WI38 (cell line): ENCODE measurements around the gene ANTKMT.

ENCODE experiments used
- H3K4me3 ChIP-seq: 2 replicates; pipeline ENCODE4 v1.5.1; 2011; ENCODE audit warnings: low read depth, mild to moderate bottlenecking, control low read depth, low read length
- CTCF ChIP-seq: IDR thresholded peaks from 2 replicates; pipeline ENCODE4 v1.5.1; 2012; ENCODE audit warnings: low read depth, mild to moderate bottlenecking, control low read depth, low read length

ANTKMT gene

GRCh38 chr16:674968-675883, 45.7 kb upstream of the ANTKMT start, which contains the start of gene RHBDL1:
RHBDL1 (plus strand) TSS chr16:675671; CDS start chr16:675791, 120 bp downstream.
- TF ChIP-seq CTCF, result no peak
- H3K4me3 ChIP-seq, result no peak within 1 kb of the TSS

- H3K4me3 ChIP-seq, result no peak overlapping the region
- TF ChIP-seq CTCF, result no peak
These were observed 44.9 kb upstream of the ANTKMT start for GRCh38 chr16:675884-676564.

- no peak overlapping the region for H3K4me3 ChIP-seq
- TF ChIP-seq CTCF, result no peak
These were observed 44.4 kb upstream of the ANTKMT start for GRCh38 chr16:676565-676902.

- no peak overlapping the region for H3K4me3 ChIP-seq
- TF ChIP-seq CTCF, result no peak
These were observed 44.0 kb upstream of the ANTKMT start for GRCh38 chr16:676913-677312.

GRCh38 chr16:677316-678190, 43.4 kb upstream of the ANTKMT start:
- TF ChIP-seq CTCF, result no peak
- H3K4me3 ChIP-seq, result no peak overlapping the region

GRCh38 chr16:678209-678857, 42.6 kb upstream of the ANTKMT start:
- H3K4me3 ChIP-seq, result no peak overlapping the region
- no peak for TF ChIP-seq CTCF
